GM21447 (cell line): ENCODE data around the gene ZNF628.
A peak's percentile ranks its signal among the peaks of the same experiment; 100 is the strongest.
"Not testable (repeated sequence)": the region's sequence is repeated elsewhere in the genome, so short reads cannot be mapped to it uniquely, and the experiment has no call there.

ENCODE experiments used
- ATAC-seq: cut with Tn5 transposase; IDR thresholded peaks from one replicate; pipeline ENCODE4 v1.9.1; 2021; ENCODE audit not compliant: unreplicated experiment

The ZNF628 gene

DNA sequence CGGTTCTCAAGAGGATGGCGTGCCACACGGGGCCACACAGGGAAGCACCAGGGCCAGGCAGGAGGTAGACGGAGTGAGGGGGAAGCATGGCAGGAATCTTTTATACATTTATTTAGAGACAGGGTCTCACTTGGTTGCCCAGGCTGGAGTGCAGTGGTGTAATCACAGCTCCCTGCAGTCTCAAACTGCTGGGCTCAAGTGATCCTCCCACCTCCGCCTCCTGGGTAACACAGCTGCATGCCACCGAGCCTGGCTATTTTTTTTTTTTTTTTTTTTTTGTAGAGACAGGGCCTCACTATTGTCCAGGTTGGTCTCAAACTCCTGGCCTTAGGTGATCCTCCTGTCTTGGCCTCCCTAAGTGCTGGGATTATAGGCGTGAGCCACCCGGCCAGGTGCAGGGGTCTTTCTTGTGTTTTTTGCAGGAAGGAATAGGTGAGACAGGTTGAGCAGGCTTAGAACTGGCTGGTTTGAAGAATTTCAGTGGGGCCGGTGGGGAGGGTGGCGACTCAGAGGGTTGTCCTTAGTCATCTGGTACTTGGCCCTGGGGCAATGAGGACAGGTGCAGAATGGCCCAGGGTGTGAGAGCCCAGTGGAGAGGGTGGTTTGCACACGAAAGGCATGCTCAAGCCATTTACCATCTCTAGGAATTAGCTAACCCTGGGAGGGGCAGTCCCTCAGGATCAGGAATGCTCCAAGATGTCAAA is 19.4 kb downstream of the ZNF628 start:
- no peak for ATAC-seq

DNA sequence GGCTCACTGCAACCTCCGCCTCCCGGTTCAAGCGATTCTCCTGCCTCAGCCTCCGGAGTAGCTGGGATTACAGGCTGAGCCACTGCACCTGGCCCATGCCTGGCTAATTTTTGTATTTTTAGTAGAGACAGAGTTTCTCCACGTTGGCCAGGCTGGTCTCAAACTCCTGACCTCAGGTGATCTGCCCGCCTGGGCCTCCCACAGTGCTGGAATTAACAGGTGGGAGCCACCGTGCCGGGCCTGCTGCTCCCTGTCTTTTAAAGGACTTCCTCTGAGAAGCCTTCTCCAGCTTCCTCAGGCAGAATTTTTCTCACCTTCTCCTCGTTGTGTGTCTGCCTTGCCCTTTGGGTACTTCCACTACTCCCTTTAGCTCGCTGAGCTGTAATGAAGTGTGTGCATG is 20.4 kb downstream of the ZNF628 start:
- not testable (repeated sequence) for ATAC-seq

- no peak for ATAC-seq
These were observed 21.3 kb downstream of the ZNF628 start for GRCh38 chr19:55497763-55498162.

DNA sequence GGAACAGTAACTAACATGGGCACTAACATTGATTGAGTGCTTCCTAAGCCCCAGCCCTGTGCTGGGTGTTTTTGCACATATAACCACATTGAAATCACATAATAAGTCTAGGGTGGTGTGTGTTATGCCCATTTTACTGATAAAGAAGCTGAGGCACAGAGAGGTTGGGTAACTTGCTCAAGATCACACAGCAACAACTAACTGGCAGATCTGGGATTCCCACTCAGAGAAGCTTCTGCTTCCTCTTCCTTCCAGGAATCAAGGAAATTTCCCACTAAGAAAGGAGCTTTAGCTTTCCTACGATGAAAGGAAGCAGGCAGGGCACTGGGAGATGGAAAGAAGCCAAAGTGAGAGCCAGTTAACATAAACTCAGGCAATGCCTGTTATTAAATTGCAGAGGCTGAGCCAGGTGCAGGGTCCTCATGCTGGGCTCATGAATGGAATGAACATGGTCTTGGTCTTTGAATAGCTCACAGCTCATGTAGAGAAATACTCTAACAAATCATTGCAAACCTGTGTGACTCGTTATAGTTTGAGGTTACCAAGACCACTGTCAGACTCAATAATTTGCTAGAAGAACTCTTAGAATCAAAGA is 21.9 kb downstream of the ZNF628 start:
- no peak for ATAC-seq

DNA sequence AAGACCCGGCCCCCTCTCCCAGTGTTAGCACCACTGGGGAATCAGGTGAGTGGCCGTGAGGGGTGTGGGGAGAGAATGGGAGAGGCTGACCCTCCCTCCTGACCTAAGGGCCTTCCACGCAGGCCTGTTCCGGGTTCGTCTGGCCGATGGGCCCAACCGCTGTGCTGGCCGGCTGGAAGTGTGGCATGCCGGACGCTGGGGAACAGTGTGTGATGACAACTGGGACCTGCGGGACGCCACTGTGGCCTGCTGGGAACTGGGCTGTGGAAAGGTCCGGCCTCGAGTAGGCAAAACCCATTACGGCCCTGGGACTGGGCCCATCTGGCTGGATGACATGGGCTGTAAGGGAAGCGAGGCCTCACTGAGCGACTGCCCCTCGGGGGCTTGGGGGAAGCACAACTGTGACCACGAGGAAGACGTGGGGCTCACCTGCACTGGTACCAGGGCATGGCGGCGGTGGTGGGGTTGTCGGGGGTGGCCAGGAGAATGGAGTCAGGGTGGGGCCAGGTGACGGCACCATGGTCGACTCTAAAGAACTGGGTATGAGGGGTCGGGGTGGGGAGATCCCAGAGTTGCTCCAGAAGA is 24.0 kb downstream of the ZNF628 start:
- ATAC-seq, result no peak

- no peak for ATAC-seq
These were observed 26.0 kb downstream of the ZNF628 start for GRCh38 chr19:55502197-55502952.

GRCh38 chr19:55503157-55503501 is 26.7 kb downstream of the ZNF628 start:
- no peak for ATAC-seq

DNA sequence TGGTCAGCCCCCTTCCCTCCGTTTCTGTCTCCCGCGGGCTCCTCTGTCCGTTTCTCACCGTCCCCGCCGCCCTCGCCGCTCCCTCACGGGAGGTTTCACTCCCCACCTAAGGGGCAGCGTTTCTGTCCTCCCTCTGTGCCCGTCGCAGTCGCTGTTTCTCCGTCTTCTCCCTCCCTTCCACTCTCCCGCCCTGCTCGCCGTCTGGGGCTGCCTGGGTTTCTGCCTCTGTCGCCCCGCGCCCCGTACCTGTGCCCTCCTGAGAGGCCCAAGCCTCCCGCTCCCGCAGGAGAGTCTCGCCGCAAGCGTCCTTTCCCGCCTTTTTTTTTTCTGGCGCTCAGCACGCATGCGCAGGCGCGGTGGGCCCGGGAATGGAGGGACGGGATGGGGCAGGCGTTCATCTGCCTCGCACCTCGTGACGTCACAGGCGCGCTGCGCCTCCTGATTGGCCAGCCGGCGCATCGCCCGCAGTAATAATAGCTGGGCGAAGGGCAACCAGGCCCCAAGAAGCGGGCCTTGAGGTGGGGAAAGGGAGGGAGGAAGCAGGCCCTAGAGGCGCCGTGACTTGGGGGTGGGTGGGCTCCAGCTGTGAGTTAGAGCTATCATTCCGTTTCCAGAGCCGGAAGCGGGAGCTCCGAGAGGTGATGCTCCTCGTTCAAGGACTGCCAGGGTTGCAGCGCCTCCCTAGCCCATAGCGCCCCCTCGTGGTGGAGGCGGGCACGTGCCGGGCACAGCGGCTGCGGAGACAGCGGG is 27.3 kb downstream of the ZNF628 start:
- peak; percentile 91 for ATAC-seq

- no peak for ATAC-seq
These were observed 27.8 kb downstream of the ZNF628 start for GRCh38 chr19:55504252-55504603.

GRCh38 chr19:55504981-55505380 is 28.6 kb downstream of the ZNF628 start:
- no peak for ATAC-seq

GRCh38 chr19:55508120-55508519 is 31.7 kb downstream of the ZNF628 start:
- ATAC-seq, result no peak

DNA sequence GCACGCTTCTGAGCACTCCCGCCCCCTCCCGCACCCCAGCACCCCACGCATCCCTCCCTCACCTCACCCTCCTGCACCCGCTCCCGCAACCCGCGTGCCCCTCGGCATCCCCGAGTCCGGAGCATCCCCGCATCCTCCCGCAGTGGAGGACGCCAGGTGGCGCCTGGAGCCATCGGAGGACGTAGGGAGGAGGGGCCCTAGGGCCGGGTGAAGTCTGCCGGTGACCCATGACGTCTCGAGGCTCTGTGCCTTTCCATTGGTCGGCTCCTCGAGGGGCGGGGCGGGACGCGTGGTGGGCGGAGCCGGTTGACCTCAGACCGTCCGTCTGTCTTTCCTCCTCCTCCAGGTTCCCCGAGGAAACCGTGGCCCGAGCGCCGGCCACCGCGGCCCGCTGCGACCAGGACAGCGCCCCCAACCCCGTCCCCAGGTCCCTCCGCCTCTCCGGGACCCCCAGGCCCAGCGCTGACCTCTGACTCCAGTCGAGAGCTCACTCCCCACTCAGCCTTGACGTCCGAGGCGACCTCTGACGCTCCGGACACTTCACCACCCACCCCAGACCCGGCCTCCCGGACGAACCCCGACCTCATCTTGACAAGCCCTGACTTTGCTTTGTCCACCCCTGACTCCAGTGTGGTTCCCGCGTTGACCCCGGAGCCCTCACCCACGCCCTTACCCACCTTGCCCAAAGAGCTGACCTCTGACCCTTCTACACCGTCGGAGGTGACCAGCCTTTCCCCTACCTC is 40.6 kb downstream of the ZNF628 start:
- peak; percentile 98 for ATAC-seq

GRCh38 chr19:55519451-55520311 is 43.3 kb downstream of the ZNF628 start:
- no peak for ATAC-seq

DNA sequence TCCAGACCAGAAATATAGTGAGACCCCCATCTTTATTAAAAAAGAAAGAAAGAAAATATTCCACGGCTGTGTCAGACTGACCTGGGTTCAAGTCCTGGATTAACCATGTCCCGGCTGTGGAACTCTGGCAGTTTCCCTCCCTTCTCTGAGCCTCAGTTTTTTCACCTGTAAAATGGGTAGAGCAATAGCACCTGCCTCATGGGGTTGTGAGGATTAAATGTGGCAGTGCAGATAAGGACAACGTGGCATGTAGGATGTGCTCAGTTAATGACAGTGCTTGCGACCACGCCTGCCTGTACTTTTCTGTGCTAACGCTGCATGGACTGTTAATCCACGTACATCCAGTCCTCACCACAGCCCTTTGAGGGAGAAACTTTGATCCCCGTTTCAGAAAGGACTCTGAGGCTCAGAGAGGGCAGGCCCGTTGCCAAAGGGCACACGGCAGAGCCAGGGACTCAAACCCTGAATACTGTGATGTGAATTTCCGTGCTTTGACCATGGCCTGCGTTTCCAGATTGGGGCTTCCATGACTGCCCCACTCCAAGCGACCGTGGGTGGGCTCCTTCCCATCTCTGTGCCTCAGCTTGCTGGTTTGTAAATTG is 44.4 kb downstream of the ZNF628 start:
- no peak for ATAC-seq

- ATAC-seq, result no peak
These were observed 49.1 kb downstream of the ZNF628 start for GRCh38 chr19:55525289-55526101.

GRCh38 chr19:55526216-55527196 is 50.1 kb downstream of the ZNF628 start:
- no peak for ATAC-seq
